Right atrium auricular region (tissue), 2 donors: ENCODE measurements around the gene FAM163B. TPM values are rescaled to one million over a fixed set of nuclear protein-coding genes. Genes with fewer than 3 reads are reported as not detected.

Experiments used
- DNase-seq: peaks from one replicate; pipeline ENCODE4 v3.0.0-alpha.2; 2019; ENCODE audit warnings: low spot score
- H3K27ac ChIP-seq, 2 donors: fragments of 200-600 bp; sonication (generic); 1 replicate in 1 of 2; 2 replicates in 1 of 2; pipeline ENCODE4 v1.5.1; 2016 to 2019
- H3K27me3 ChIP-seq, 2 donors: fragments of 200-600 bp; sonication (generic); one replicate each; pipeline versions ENCODE4 v1.5.1 to v1.6.0; 2017 to 2019
- H3K36me3 ChIP-seq: fragments of 200-600 bp; sonication (generic); one replicate; pipeline ENCODE4 v1.5.1; 2016
- H3K4me1 ChIP-seq, 2 donors: fragments of 200-600 bp; sonication (generic); one replicate each; pipeline versions ENCODE4 v1.5.1 to v1.6.0; 2017 to 2019
- H3K4me3 ChIP-seq, 2 donors: fragments of 200-600 bp; sonication (generic); 1 replicate in 1 of 2; 2 replicates in 1 of 2; pipeline ENCODE4 v1.5.1; 2017 to 2019; ENCODE audit warnings: mild to moderate bottlenecking in 1 of 2, moderate library complexity in 1 of 2
- H3K9me3 ChIP-seq, 2 donors: fragments of 200-600 bp; sonication (generic); one replicate each; pipeline ENCODE4 v1.5.1; 2019
- total RNA-seq, 2 donors: library from RNA; depleted of rRNA; stranded (reverse); fragments of >200 nt; gene quantifications; one replicate each; pipeline ENCODE4 v1.1.0, GENCODE V29; 2016
- TF ChIP-seq, protein P1 (sequence below), 2 donors: fragments of 200-600 bp; sonication (generic); IDR thresholded peaks; one replicate each; pipeline ENCODE4 v1.5.1; 2019; ENCODE audit warnings: antibody characterized with exemption in 2 of 2

The FAM163B gene
- total RNA-seq, 2 donors from 2014 or later = 1.7 TPM; not detected in 1

- H3K27ac ChIP-seq = peak overlapping the region; percentile 47 to 76
- TF ChIP-seq, protein P1, sequence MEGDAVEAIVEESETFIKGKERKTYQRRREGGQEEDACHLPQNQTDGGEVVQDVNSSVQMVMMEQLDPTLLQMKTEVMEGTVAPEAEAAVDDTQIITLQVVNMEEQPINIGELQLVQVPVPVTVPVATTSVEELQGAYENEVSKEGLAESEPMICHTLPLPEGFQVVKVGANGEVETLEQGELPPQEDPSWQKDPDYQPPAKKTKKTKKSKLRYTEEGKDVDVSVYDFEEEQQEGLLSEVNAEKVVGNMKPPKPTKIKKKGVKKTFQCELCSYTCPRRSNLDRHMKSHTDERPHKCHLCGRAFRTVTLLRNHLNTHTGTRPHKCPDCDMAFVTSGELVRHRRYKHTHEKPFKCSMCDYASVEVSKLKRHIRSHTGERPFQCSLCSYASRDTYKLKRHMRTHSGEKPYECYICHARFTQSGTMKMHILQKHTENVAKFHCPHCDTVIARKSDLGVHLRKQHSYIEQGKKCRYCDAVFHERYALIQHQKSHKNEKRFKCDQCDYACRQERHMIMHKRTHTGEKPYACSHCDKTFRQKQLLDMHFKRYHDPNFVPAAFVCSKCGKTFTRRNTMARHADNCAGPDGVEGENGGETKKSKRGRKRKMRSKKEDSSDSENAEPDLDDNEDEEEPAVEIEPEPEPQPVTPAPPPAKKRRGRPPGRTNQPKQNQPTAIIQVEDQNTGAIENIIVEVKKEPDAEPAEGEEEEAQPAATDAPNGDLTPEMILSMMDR (IDR thresholded peaks at IDR 0.05) = no peak
- peaks cover 0 to 46% of the 10 kb centered on the region in 2 donors for H3K4me1 ChIP-seq
These were observed 25.0 kb downstream of the FAM163B start for GRCh38 chr9:133584167-133584558.

DNA sequence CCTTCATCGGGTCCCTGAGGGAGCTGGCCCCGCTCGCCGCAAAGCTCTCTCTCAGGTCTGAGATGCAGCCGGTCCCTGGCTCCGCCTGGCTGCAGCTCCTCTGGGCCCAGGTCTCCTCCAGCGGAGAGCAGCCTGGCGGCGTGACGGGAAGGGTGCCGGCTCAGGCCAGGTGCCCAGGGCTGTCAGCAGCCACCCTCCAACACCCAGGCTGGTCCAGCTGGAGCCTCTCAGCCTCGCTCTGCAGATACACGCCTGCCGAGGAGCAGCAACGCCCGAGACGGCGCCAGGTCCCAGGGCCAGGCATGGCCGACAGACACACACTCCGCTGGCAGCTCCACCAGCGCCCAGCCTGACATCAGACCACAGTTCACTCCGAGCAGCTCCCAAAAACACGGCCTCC is 25.6 kb downstream of the FAM163B start:
- peak; percentile 92 for DNase-seq
- Histone ChIP-seq H3K27me3 (peaks cover 0 to 8% of the 10 kb centered on the region in 2 donors), H3K9me3 (no peaks in the 10 kb centered on the region), H3K4me3 (no peak overlapping the region), H3K4me1 (peaks cover 0 to 46% of the 10 kb centered on the region in 2 donors), H3K36me3 (no peaks in the 10 kb centered on the region), H3K27ac (peak overlapping the region; percentile 47 to 76)
- TF ChIP-seq, protein P1 (IDR thresholded peaks at IDR 0.05) = peak in 1 of 2 donors; percentile 60

More at GRCh38 chr9:133584167-133584558, 25.0 kb downstream of the FAM163B start:
- Histone ChIP-seq H3K36me3 (no peaks in the 10 kb centered on the region), H3K9me3 (no peaks in the 10 kb centered on the region), H3K27me3 (peaks cover 0 to 8% of the 10 kb centered on the region in 2 donors), H3K4me3 (no peak overlapping the region)
- no peak for DNase-seq

DNA sequence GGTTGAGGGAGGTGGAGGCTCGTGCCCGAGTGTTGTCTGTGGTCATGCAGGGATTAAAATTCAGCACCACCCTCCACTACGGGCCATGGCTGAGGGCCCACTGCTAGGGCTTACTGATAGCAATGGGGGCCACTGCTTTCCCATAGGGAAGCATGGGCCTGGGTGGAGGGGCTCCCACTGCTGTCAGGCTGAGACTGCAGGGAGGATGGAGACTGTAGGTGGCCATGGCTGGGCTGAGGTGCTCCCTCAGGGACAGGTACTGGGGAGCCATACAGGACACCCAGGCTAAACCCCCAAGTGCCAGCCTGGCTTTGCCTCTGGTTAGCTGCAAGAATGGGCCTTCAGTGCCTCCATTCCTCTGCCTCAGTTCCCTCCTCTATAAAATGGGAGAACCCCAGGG is 26.1 kb downstream of the FAM163B start:
- peaks cover 0 to 8% of the 10 kb centered on the region in 2 donors for H3K27me3 ChIP-seq
- no peaks in the 10 kb centered on the region for H3K9me3 ChIP-seq
- no peak for DNase-seq
- H3K27ac ChIP-seq = peak overlapping the region; percentile 47 to 76
- TF ChIP-seq, protein P1 (IDR thresholded peaks at IDR 0.05) = no peak
- H3K36me3 ChIP-seq = no peaks in the 10 kb centered on the region
- H3K4me1 ChIP-seq = peaks cover 0 to 46% of the 10 kb centered on the region in 2 donors
- H3K4me3 ChIP-seq = no peak overlapping the region

- H3K4me3 ChIP-seq = no peak overlapping the region
- H3K27me3 ChIP-seq = peaks cover 0 to 8% of the 10 kb centered on the region in 2 donors
- TF ChIP-seq, protein P1 (IDR thresholded peaks at IDR 0.05) = no peak
- H3K36me3 ChIP-seq = no peaks in the 10 kb centered on the region
- no peaks in the 10 kb centered on the region for H3K9me3 ChIP-seq
- peak overlapping the region; percentile 35 to 76 for H3K27ac ChIP-seq
- no peak for DNase-seq
- peaks cover 0 to 46% of the 10 kb centered on the region in 2 donors for H3K4me1 ChIP-seq
These were observed 26.6 kb downstream of the FAM163B start for GRCh38 chr9:133582501-133583045.

GRCh38 chr9:133581513-133582343 is 27.5 kb downstream of the FAM163B start:
- H3K9me3 ChIP-seq = no peaks in the 10 kb centered on the region
- H3K27me3 ChIP-seq = peaks cover 0 to 8% of the 10 kb centered on the region in 2 donors
- TF ChIP-seq, protein P1 (IDR thresholded peaks at IDR 0.05) = no peak
- no peaks in the 10 kb centered on the region for H3K36me3 ChIP-seq
- H3K4me3 ChIP-seq = no peak overlapping the region
- H3K27ac ChIP-seq = peak overlapping the region; percentile 35 to 76
- DNase-seq = peak; percentile 97
- peaks cover 0 to 54% of the 10 kb centered on the region in 2 donors for H3K4me1 ChIP-seq
